GM19193 (cell line): ENCODE results near the gene SERPINA12.

ENCODE experiments used
- POLR2A ChIP-seq: IDR thresholded peaks from 4 replicates; pipeline ENCODE4 v1.6.1; 2011; ENCODE audit not compliant: insufficient read depth, insufficient read length; ENCODE audit errors: extremely low read depth

SERPINA12 gene, protein sequence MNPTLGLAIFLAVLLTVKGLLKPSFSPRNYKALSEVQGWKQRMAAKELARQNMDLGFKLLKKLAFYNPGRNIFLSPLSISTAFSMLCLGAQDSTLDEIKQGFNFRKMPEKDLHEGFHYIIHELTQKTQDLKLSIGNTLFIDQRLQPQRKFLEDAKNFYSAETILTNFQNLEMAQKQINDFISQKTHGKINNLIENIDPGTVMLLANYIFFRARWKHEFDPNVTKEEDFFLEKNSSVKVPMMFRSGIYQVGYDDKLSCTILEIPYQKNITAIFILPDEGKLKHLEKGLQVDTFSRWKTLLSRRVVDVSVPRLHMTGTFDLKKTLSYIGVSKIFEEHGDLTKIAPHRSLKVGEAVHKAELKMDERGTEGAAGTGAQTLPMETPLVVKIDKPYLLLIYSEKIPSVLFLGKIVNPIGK

DNA sequence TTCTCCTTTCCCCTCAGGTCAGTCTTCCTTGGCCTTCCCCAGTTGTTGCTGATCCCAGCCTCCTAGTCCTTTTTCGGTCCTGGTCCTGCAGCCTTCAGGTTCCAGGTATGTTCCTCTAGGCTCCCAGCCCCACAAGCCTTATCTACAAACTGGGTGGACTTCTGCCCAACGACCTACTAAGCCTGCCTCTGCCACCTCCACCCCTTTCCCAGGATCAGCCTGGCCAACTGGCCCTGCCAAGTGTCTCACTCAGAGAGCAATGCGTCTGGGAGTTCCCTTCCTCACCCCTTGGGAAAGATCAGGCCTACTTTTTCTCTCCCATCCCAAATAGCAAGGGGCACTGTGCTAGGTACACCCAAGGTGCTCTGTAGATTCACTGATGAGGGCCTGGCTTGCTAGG lies at the start of gene SERPINA12:
Gene SERPINA12 (minus strand): TSS at position 114 of the 400 bp plus-strand sequence. CDS start 11,072 bp downstream, outside the sequence.
- TF ChIP-seq POLR2A, result no peak

GRCh38 chr14:94558842-94559241 lies 49.6 kb upstream of the SERPINA12 start:
- TF ChIP-seq POLR2A, result no peak

DNA sequence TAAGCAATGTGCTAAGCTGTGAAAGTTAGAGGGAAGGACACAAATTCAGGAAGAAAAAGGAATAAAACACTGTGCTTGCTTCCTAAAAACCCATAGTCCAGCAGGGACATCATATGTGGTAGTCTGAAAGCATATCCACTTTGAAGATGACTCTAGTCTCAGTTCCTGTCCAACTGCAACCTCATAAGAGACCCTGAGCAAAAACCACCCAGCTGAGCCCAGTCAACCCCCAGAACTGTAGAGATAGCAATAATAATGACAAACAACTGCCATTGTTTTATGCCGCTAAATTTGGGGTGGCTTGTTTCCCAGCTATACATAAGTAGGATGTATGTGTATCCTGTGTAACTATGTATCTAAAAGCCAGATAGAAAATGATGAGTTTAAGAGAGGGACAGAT lies 48.1 kb upstream of the SERPINA12 start:
- TF ChIP-seq POLR2A, result no peak

DNA sequence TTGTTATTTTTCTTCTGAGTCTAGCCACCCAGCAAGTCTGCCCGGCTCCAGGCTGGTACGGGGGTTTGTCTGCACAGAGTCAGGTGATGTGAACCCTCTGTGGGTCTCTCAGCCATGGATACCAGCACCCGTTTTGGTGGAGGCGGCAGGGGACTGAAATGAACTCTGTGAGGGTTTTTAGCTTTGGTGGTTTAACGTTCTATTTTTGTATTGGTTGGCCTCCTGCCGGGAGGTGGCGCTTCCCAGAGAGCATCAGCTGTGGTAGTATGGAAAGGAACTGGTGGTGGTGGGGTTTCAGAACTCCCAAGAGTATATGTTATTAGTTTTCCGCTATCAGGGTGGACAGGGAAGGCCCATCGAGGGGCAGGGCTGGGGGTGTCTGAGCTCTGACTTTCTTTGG lies 46.7 kb upstream of the SERPINA12 start:
- TF ChIP-seq POLR2A, result no peak

DNA sequence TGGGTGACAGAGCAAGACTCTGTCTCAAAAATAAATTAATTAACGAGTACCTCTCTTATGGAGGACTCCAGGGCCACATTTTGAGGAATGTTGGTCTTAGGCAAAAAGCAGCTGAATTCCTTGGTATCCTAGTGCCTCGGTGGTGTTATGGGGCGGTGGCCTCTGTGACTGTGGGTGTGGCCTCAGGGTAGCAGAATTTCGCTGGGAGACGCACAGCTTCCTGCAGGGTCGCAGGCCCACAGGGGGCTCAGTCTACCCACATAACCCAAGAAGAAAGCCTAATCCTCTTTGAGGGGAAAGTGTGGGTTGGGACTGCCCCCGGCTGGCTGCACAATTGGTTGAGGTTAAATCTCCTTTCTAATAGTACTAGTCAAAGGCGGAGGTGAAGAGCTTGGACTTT lies 40.8 kb upstream of the SERPINA12 start:
- TF ChIP-seq POLR2A, result no peak

GRCh38 chr14:94548999-94549985 lies 40.0 kb upstream of the SERPINA12 start:
- TF ChIP-seq POLR2A, result no peak

DNA sequence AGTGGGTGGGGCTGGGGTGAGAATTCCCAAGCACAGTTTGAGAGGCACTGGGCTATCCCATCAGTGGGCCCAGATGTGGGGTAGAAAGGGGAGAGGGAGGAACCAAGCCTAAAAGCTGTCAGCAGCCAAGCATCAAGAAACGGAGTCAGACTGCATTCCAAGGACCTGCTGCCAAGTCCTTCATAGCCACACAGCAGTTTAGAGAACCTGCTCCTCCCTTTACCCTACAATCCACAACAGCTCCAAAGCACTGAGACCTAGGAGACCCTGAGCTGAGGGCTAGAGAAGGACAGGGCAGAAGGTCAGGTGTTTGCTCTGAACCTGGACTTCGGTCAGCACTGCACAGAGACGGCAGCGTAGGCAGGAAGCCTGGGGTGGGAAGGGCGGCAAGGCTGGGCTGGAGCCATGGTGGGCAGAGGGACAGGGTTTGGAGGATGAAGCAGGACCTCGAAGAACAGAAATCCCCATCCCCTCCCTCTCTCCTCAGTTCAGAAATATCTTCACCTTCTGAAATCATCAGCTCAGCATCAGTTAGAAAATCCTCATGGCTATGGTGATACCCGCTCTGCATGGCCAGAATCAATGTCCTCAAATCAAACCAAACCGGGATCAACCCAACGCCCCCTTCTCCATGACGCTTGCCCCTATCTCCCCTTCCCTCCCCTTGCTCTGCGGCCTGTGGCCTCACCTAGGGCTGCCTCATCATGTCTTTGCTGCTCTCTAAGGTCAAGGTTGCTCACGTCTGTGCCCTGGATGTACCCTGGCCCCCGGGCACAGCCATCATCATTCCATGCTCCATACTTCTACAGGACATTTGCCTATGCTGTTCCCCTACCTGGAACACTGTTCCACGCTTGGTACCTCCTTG lies 39.1 kb upstream of the SERPINA12 start:
- no peak for TF ChIP-seq POLR2A

DNA sequence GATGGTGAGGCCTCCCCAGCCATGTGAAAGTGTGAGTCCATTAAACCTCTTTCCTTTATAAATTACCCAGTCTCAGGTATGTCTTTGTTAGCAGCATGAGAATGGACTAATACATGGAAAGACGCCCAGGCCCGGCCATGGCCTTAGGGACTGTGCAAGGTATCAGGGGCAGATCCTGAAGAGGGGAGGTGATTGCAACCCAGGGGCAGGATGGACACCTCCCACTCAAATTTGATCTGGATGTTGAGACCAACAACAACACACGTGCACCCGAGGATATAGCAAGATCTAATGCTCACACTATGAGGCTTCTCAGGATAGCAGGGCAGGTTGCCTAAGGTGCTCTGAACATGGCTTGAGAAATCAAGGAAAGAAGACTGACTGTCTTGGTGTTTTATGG lies 38.5 kb upstream of the SERPINA12 start:
- TF ChIP-seq POLR2A, result no peak

DNA sequence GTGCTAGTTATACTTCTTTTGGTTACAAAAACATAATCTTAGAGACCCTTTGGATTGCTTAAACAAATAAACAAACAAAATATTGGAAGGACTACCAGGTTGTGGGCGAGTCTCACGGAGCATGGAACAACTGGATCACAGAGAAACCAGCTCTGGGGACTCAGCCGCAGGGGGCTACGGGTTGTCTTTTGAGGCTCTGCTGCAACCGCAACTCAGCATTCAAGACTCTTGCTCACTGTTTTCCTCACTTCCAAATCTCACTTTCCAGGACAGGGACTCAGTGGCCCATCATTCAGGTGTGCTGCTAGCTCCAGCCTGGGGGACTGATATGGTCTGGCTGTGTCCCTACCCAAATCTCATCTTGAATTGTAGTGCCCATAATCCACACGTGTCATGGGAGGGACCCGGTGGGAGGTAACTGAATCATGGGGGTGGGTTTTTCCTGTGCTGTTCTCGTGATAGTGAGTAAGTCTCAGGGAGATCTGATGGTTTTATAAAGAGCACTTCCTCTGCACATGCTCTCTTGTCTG lies 37.9 kb upstream of the SERPINA12 start:
- TF ChIP-seq POLR2A, result no peak

GRCh38 chr14:94545131-94545841 lies 36.0 kb upstream of the SERPINA12 start:
- no peak for TF ChIP-seq POLR2A

GRCh38 chr14:94544726-94545125 lies 35.5 kb upstream of the SERPINA12 start:
- TF ChIP-seq POLR2A, result no peak

DNA sequence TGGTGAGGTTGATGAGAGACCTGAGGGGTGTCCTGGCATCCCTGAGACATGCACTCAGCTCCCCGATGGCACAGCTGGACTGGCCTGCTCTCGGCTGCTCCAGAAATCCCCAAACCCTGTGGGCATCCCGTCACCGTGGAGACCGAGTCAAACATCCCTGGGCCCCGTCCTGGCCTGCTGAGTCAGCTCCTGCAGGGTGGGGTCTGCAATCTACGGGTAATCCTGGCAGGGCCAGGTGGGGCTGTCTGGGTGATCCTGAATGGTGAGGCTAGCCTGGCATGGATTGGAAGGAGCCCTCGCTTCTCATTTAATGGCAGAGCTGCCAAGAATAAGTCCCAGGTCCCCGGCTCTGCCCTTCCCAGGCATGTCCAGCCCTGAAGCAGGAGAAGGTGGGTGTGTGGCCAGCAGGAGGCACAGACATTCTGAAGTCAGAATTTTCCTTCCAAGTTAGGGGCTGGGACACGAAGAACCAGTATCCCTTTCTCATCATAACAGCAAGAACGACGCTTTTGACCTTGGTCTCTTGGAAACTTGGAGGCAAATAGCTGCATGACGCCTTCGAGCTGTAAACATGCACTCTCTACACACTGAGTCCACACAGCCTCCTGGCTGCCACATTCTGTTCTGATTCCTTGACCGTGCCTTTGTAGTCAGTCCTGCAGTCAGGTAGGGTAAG lies 34.3 kb upstream of the SERPINA12 start:
- TF ChIP-seq POLR2A, result no peak

- no peak for TF ChIP-seq POLR2A
Measured at GRCh38 chr14:94542811-94543440, 33.7 kb upstream of the SERPINA12 start.
